Loucy (cell line): ENCODE measurements around the gene VN1R5.

Experiments
- CTCF ChIP-seq: fragments of 200-600 bp; sonication (generic); conservative IDR thresholded peaks from 2 replicates; pipeline ENCODE4 v1.5.1; 2014; ENCODE audit warnings: mild to moderate bottlenecking, antibody characterized with exemption, low read length
- EZH2phosphoT487 ChIP-seq: fragments of 200-600 bp; IDR thresholded peaks from 2 replicates; pipeline ENCODE4 v1.6.1; 2018; ENCODE audit warnings: antibody characterized with exemption, mild to moderate bottlenecking, moderate library complexity, borderline replicate concordance

- TF ChIP-seq CTCF: no peak
- TF ChIP-seq EZH2phosphoT487: no peak
These were observed 25.2 kb downstream of the VN1R5 start for GRCh38 chr1:247281001-247281574.
